IPS-18a (cell line): ENCODE data around the gene PPP1CC.

Experiments used
- H3K27ac ChIP-seq: one replicate; pipeline ENCODE4 v1.5.1; 2013; ENCODE audit warnings: low read length
- H3K27me3 ChIP-seq: one replicate; pipeline ENCODE4 v1.6.1; 2013; ENCODE audit warnings: mild to moderate bottlenecking, low read length; ENCODE audit not compliant: control insufficient read depth, insufficient read depth
- H3K36me3 ChIP-seq: one replicate; pipeline ENCODE4 v1.6.1; 2013; ENCODE audit warnings: low read depth, low read length; ENCODE audit not compliant: control insufficient read depth
- H3K4me1 ChIP-seq: one replicate; pipeline ENCODE4 v1.6.1; 2013; ENCODE audit warnings: low read depth, low read length; ENCODE audit not compliant: control insufficient read depth
- H3K4me3 ChIP-seq: one replicate; pipeline ENCODE4 v1.5.1; 2013; ENCODE audit warnings: low read length
- H3K9ac ChIP-seq: one replicate; pipeline ENCODE4 v1.6.1; 2013; ENCODE audit warnings: mild to moderate bottlenecking, low read length, moderate library complexity
- H3K9me3 ChIP-seq: one replicate; pipeline ENCODE4 v1.6.1; 2013; ENCODE audit warnings: low read depth, low read length; ENCODE audit not compliant: control insufficient read depth

Gene PPP1CC

GRCh38 chr12:110680032-110680431 lies 62.7 kb downstream of the PPP1CC start:
- no peaks in the 10 kb centered on the region for H3K4me1 ChIP-seq
- no peaks in the 10 kb centered on the region for H3K36me3 ChIP-seq
- no peak overlapping the region for H3K4me3 ChIP-seq
- no peak overlapping the region for H3K27ac ChIP-seq
- no peak overlapping the region for H3K9ac ChIP-seq
- H3K27me3 ChIP-seq = no peaks in the 10 kb centered on the region
- no peaks in the 10 kb centered on the region for H3K9me3 ChIP-seq

GRCh38 chr12:110679201-110679600 lies 63.5 kb downstream of the PPP1CC start:
- Histone ChIP-seq H3K9me3 (no peaks in the 10 kb centered on the region), H3K4me1 (no peaks in the 10 kb centered on the region)

GRCh38 chr12:110677982-110678381 lies 64.7 kb downstream of the PPP1CC start:
- Histone ChIP-seq H3K27me3 (no peaks in the 10 kb centered on the region), H3K9ac (no peak overlapping the region), H3K9me3 (no peaks in the 10 kb centered on the region), H3K4me3 (no peak overlapping the region), H3K36me3 (no peaks in the 10 kb centered on the region), H3K27ac (no peak overlapping the region), H3K4me1 (no peaks in the 10 kb centered on the region)

More at GRCh38 chr12:110679201-110679600, 63.5 kb downstream of the PPP1CC start:
- Histone ChIP-seq H3K36me3 (no peaks in the 10 kb centered on the region), H3K4me3 (no peak overlapping the region), H3K27ac (no peak overlapping the region), H3K27me3 (no peaks in the 10 kb centered on the region), H3K9ac (no peak overlapping the region)

- Histone ChIP-seq H3K4me1 (no peaks in the 10 kb centered on the region), H3K4me3 (no peak overlapping the region), H3K36me3 (no peaks in the 10 kb centered on the region), H3K9ac (no peak overlapping the region), H3K27ac (no peak overlapping the region), H3K27me3 (no peaks in the 10 kb centered on the region), H3K9me3 (no peaks in the 10 kb centered on the region)
These were observed 65.3 kb downstream of the PPP1CC start for GRCh38 chr12:110677206-110677911.

GRCh38 chr12:110676171-110676570 lies 66.5 kb downstream of the PPP1CC start:
- no peaks in the 10 kb centered on the region for H3K4me1 ChIP-seq
- no peaks in the 10 kb centered on the region for H3K27me3 ChIP-seq
- H3K27ac ChIP-seq = no peak overlapping the region
- no peak overlapping the region for H3K4me3 ChIP-seq
- no peak overlapping the region for H3K9ac ChIP-seq
- no peaks in the 10 kb centered on the region for H3K9me3 ChIP-seq
- H3K36me3 ChIP-seq = no peaks in the 10 kb centered on the region

GRCh38 chr12:110670161-110670701 lies 72.5 kb downstream of the PPP1CC start:
- peaks cover 8% of the 10 kb centered on the region for H3K4me1 ChIP-seq
- H3K4me3 ChIP-seq = no peak overlapping the region
- no peaks in the 10 kb centered on the region for H3K27me3 ChIP-seq
- no peak overlapping the region for H3K9ac ChIP-seq
- no peaks in the 10 kb centered on the region for H3K9me3 ChIP-seq
- no peak overlapping the region for H3K27ac ChIP-seq
- no peaks in the 10 kb centered on the region for H3K36me3 ChIP-seq
